Kidney (tissue), 14 donors: Measurements from ENCODE around the gene SMPD3. TPM values are rescaled to one million over a fixed set of nuclear protein-coding genes. Genes with fewer than 3 reads are reported as not detected.

Experiments
- DNase-seq, 5 donors: peaks; one replicate each; pipeline ENCODE4 v3.0.0-alpha.2; 2013 to 2020
- FAIRE-seq: peaks from 2 replicates; lab custom pipeline; 2012; peaks lifted over from hg19 to GRCh38; lab: Jason Lieb, UNC
- H3K27ac ChIP-seq, 2 donors: one replicate each; pipeline ENCODE4 v1.7.0; 2013; ENCODE audit warnings: low read depth in 2 of 2, low read length in 2 of 2, inconsistent platforms in 1 of 2
- H3K27me3 ChIP-seq: one replicate; pipeline ENCODE4 v1.7.1; 2013; ENCODE audit warnings: low read length, inconsistent platforms; ENCODE audit not compliant: control insufficient read depth, insufficient read depth
- H3K36me3 ChIP-seq, 3 donors: one replicate each; pipeline versions ENCODE4 v1.7.0 to v1.7.1; 2013; ENCODE audit warnings: low read length in 3 of 3, control low read depth in 1 of 3, inconsistent platforms in 1 of 3; ENCODE audit not compliant: insufficient read depth in 3 of 3, control insufficient read depth in 2 of 3
- H3K4me1 ChIP-seq, 3 donors: one replicate each; pipeline versions ENCODE4 v1.7.0 to v1.7.1; 2013; ENCODE audit warnings: low read length in 3 of 3, inconsistent platforms in 1 of 3, low read depth in 1 of 3; ENCODE audit not compliant: control insufficient read depth in 2 of 3, insufficient read depth in 2 of 3
- H3K4me3 ChIP-seq, 3 donors: one replicate each; pipeline versions ENCODE4 v1.7.0 to v1.8.1; 2013; ENCODE audit warnings: low read length in 3 of 3, control low read depth in 1 of 3, inconsistent platforms in 1 of 3
- H3K9ac ChIP-seq, 3 donors: one replicate each; pipeline versions ENCODE4 v1.7.0 to v1.7.1; 2013; ENCODE audit warnings: low read length in 3 of 3, control low read depth in 1 of 3, inconsistent platforms in 1 of 3
- H3K9me3 ChIP-seq, 3 donors: one replicate each; pipeline versions ENCODE4 v1.7.0 to v1.7.1; 2013; ENCODE audit warnings: low read length in 3 of 3, control low read depth in 1 of 3, inconsistent platforms in 1 of 3; ENCODE audit not compliant: control insufficient read depth in 2 of 3, insufficient read depth in 1 of 3
- intact Hi-C: fragments of 100-400 bp; cut with DNase I; formaldehyde crosslinking; loops from one replicate; pipeline ENCODE4 v1.11.1; 2022
- polyA plus RNA-seq: library from polyadenylated mRNA; stranded (reverse); fragments of 350-450 nt; fragmentation: Illumina TruSeq; extraction: RNeasy Lipid Tissue Mini Kit (QIAGEN cat#74804); gene quantifications from one replicate; pipeline ENCODE4 v1.2.3, GENCODE V29; 2014; ENCODE audit warnings: low read depth, low replicate concordance; ENCODE audit not compliant: insufficient read depth
- total RNA-seq: library from RNA; stranded (reverse); fragmentation: NEBNext Ultra II Directional; extraction: Animal tissue kit (Norgen Biotek cat#: 25700); gene quantifications from one replicate; pipeline ENCODE4 v1.2.1, GENCODE V29; 2021
- TF ChIP-seq, protein P1 (sequence below): IDR thresholded peaks from 3 replicates; pipeline ENCODE4 v1.5.1; 2012; ENCODE audit warnings: mild to moderate bottlenecking, moderate library complexity, borderline replicate concordance; ENCODE audit not compliant: insufficient read depth; ENCODE audit errors: extremely low read depth
- donor health status: control.
- donor health status: control.
- donor health status: control.
- donor health status: control.
- donor health status: control.
- donor health status: DM: yes; HTN: yes; CAD: no.
- donor health status: Normal renal cell carcinoma (clear cell type).

SMPD3 gene
- total and polyA plus RNA-seq, 2 donors from 2014 or later, result 0.28 to 0.72 TPM

DNA sequence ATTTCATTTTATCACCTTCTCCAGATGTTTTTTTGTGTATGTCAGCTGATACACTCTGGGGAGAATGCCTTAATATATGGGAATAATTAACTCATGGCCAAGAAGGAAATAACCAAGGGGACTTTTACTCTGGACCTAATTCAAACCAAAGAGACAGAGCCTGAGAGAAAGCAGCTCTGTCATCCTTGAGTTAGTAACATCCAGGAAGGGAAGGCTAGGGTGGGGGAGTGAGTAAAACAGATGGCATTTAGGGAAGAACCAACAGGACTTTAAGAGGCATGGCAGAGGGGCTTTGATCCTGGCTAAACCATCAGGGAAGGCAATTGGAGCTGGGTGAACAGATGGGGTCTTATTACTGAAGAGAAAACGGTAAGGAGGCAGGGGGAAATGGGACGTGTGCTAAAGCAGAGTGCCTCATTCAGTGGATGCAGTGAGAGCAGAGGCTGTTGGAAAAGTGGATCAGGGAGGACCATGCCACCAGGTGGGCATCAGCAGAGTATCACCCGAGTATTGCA, 2.5 kb upstream of the SMPD3 start:
- Histone ChIP-seq H3K4me1 (peaks cover 0 to 15% (median 7%) of the 10 kb centered on the region in 3 donors), H3K9me3 (no peaks in the 10 kb centered on the region), H3K9ac (no peak overlapping the region), H3K27ac (no peak overlapping the region), H3K4me3 (no peak overlapping the region), H3K27me3 (peaks cover 9% of the 10 kb centered on the region), H3K36me3 (no peaks in the 10 kb centered on the region)
- DNase-seq, result no peak
- intact Hi-C loops, result no loop called here
- FAIRE-seq, result no peak
- TF ChIP-seq, protein P1, sequence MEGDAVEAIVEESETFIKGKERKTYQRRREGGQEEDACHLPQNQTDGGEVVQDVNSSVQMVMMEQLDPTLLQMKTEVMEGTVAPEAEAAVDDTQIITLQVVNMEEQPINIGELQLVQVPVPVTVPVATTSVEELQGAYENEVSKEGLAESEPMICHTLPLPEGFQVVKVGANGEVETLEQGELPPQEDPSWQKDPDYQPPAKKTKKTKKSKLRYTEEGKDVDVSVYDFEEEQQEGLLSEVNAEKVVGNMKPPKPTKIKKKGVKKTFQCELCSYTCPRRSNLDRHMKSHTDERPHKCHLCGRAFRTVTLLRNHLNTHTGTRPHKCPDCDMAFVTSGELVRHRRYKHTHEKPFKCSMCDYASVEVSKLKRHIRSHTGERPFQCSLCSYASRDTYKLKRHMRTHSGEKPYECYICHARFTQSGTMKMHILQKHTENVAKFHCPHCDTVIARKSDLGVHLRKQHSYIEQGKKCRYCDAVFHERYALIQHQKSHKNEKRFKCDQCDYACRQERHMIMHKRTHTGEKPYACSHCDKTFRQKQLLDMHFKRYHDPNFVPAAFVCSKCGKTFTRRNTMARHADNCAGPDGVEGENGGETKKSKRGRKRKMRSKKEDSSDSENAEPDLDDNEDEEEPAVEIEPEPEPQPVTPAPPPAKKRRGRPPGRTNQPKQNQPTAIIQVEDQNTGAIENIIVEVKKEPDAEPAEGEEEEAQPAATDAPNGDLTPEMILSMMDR, result no peak

DNA sequence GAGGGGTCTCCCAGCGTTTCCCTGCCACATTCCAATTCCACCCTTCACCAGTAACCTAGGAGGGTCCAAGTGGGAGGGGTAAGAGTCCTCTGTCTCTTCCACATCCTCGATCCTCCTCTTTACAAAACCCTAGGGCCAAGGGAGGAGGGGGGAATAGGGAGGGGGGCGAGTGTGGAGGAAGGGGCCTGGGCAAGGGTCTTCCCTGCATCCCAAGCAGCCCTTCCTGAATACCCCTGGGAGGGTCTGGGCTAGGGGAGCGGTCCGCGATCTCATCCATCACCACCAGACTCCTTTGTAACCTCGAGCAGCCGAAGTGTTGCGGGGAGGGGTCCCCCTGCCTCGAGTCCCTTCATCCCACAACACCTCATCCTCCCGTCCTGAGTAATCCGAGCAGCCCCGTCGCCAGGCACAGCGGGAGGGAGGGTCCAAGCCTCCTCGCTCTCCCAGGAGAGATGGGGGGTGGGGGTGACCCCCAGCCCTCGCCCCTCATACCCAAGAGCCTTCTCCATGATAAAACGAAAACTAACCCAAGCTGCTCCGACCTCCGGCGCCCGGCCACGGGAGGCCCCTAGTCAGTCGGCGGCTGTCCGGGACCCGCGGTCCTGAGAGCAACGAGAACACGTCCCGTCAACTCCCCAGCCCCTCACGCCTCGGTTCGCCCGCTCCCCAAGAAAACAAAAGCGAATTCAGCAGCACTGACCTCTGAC, 502 bp downstream of the SMPD3 start:
- no peaks in the 10 kb centered on the region for H3K36me3 ChIP-seq
- H3K27ac ChIP-seq, result no peak overlapping the region
- peaks cover 0 to 15% (median 7%) of the 10 kb centered on the region in 3 donors for H3K4me1 ChIP-seq
- no peak overlapping the region for H3K9ac ChIP-seq
- TF ChIP-seq, protein P1, result no peak
- no peaks in the 10 kb centered on the region for H3K9me3 ChIP-seq
- H3K4me3 ChIP-seq, result peak overlapping the region in 2 of 3 donors; percentile 44 to 66
- FAIRE-seq, result no peak
- no peak for DNase-seq
- H3K27me3 ChIP-seq, result peaks cover 12% of the 10 kb centered on the region
- intact Hi-C loops, result no loop called here

DNA sequence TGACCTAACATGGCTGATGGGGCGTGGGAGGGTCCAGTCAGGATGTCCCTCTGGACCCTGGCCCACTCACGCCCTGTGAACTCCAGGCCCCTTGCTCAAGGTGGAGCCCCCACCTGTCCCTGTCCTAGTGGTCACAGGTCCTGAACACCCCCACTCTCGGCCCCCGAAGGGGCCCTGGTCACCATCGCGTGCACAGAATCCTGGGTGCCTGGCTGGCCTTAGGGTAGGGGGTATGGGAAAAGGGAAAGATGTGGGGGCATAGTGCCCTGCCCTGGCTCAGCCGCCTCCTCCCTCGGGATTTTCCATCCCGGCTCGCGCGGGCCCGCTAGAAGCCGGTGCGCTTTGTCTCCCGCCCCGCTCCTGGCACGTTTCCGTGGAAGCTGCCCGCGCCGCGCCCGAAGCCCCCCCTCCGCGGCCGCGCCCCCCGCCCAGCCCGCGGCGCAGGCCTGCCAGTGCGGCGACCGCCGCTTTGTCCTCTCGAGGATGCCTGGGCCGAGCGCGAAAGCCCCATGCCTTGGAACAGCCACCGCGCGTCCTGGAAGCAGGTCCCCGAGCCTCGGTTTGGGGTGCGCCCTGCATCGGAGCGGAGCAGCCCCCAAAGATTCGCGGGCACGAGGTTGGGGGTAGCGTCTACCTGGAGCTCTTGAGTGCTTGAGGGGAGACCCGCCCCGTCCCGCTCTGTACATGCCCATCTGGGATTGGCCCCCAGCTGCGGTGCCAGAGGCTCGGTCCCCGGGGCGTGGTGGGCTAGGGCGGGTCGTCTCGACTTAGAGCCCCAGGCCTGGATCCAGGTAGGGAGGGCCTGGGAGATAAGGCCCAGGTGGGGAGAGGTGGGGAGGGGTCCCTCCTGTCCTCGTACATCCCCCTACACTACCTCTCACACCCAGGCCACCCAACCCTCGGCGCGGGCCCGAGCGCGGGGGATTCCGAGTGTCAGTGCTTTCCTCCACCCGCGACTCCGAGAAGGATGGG, 1.3 kb downstream of the SMPD3 start:
- Histone ChIP-seq H3K9ac (no peak overlapping the region), H3K27me3 (peaks cover 12% of the 10 kb centered on the region), H3K4me3 (no peak overlapping the region), H3K27ac (no peak overlapping the region), H3K4me1 (peaks cover 0 to 15% (median 7%) of the 10 kb centered on the region in 3 donors), H3K9me3 (no peaks in the 10 kb centered on the region), H3K36me3 (no peaks in the 10 kb centered on the region)
- FAIRE-seq (no peak), DNase-seq (peak in 2 of 5 donors; percentile 64 to 74)
- intact Hi-C loops, result no loop called here
- TF ChIP-seq, protein P1, result no peak
